ENCODE measurements around the gene EFTUD2.

The EFTUD2 gene

GRCh38 chr17:44940317-44940716 lies 41.1 kb upstream of the EFTUD2 start:
- H3K4me3 ChIP-seq (ENCODE audit: low read depth, low read length): no peak overlapping the region
- no peak for TF ChIP-seq CTCF (IDR thresholded peaks at IDR 0.05; ENCODE audit: low read depth, low read length)

- TF ChIP-seq CTCF (IDR thresholded peaks at IDR 0.05; ENCODE audit: low read depth, low read length): no peak
- no peak overlapping the region for H3K4me3 ChIP-seq (ENCODE audit: low read depth, low read length)
Observed at GRCh38 chr17:44935116-44935515, 35.9 kb upstream of the EFTUD2 start.

GRCh38 chr17:44934745-44935105 lies 35.5 kb upstream of the EFTUD2 start:
- no peak for TF ChIP-seq CTCF (IDR thresholded peaks at IDR 0.05; ENCODE audit: low read depth, low read length)
- no peak overlapping the region for H3K4me3 ChIP-seq (ENCODE audit: low read depth, low read length)

- H3K4me3 ChIP-seq (ENCODE audit: low read depth, low read length): no peak overlapping the region
- TF ChIP-seq CTCF (IDR thresholded peaks at IDR 0.05; ENCODE audit: low read depth, low read length): no peak
Observed at GRCh38 chr17:44933824-44934744, 34.8 kb upstream of the EFTUD2 start.

- TF ChIP-seq CTCF (IDR thresholded peaks at IDR 0.05; ENCODE audit: low read depth, low read length): no peak
- no peak overlapping the region for H3K4me3 ChIP-seq (ENCODE audit: low read depth, low read length)
Observed at GRCh38 chr17:44932787-44933097, 33.5 kb upstream of the EFTUD2 start.

- no peak for TF ChIP-seq CTCF (IDR thresholded peaks at IDR 0.05; ENCODE audit: low read depth, low read length)
- H3K4me3 ChIP-seq (ENCODE audit: low read depth, low read length): no peak overlapping the region
Observed at GRCh38 chr17:44932096-44932786, 33.0 kb upstream of the EFTUD2 start.

GRCh38 chr17:44931376-44931775 lies 32.1 kb upstream of the EFTUD2 start:
- TF ChIP-seq CTCF (IDR thresholded peaks at IDR 0.05; ENCODE audit: low read depth, low read length): no peak
- H3K4me3 ChIP-seq (ENCODE audit: low read depth, low read length): no peak overlapping the region

Measured in WI38 (cell line).